Upper lobe of left lung (tissue), 6 donors: Measurements from ENCODE around the gene TMEM240. TPM values are rescaled to one million over a fixed set of nuclear protein-coding genes. Genes with fewer than 3 reads are reported as not detected.
"Not testable (repeated sequence)": the region's sequence is repeated elsewhere in the genome, so short reads cannot be mapped to it uniquely, and the experiment has no call there.

ENCODE experiments used
- ATAC-seq, 2 donors: fragments of 200-7000 bp; cut with Tn5 transposase; one replicate each; pipeline ENCODE4 v1.9.1; 2022; ENCODE audit warnings: mild to moderate bottlenecking in 2 of 2, moderate library complexity in 2 of 2; ENCODE audit not compliant: low FRiP score in 2 of 2
- DNase-seq, 2 donors: peaks; one replicate each; pipeline ENCODE4 v3.0.0-alpha.2; 2019 to 2020
- H3K27ac ChIP-seq, 4 donors: fragments of 200-600 bp; sonication (generic); one replicate each; pipeline ENCODE4 v1.5.1; 2016 to 2019
- H3K27me3 ChIP-seq, 4 donors: fragments of 200-600 bp; sonication (generic); one replicate each; pipeline ENCODE4 v1.5.1; 2017 to 2019
- H3K36me3 ChIP-seq, 4 donors: fragments of 200-600 bp; sonication (generic); one replicate each; pipeline ENCODE4 v1.5.1; 2016 to 2019
- H3K4me1 ChIP-seq, 4 donors: fragments of 200-600 bp; sonication (generic); one replicate each; pipeline ENCODE4 v1.5.1; 2018 to 2019
- H3K4me3 ChIP-seq, 4 donors: fragments of 200-600 bp; sonication (generic); one replicate each; pipeline ENCODE4 v1.5.1; 2017 to 2019; ENCODE audit warnings: mild to moderate bottlenecking in 2 of 4, moderate library complexity in 1 of 4
- H3K9me3 ChIP-seq, 4 donors: fragments of 200-600 bp; sonication (generic); one replicate each; pipeline ENCODE4 v1.5.1; 2018 to 2019
- CTCF ChIP-seq, 6 experiments: fragments of 450-650 bp in 4 of 6; fragments of 200-600 bp in 2 of 6; sonication (generic) in 2 of 6; IDR thresholded peaks; one replicate each; pipeline ENCODE4 v1.5.1; 2016 to 2019; ENCODE audit warnings: antibody characterized with exemption in 6 of 6
- EP300 ChIP-seq, 4 donors: sonication (generic); formaldehyde crosslinking; IDR thresholded peaks; one replicate each; pipeline ENCODE4 v1.5.1; 2017; ENCODE audit warnings: antibody characterized with exemption in 4 of 4, control low read depth in 2 of 4
- POLR2A ChIP-seq, 4 donors: fragments of 450-650 bp; IDR thresholded peaks; one replicate each; pipeline ENCODE4 v1.5.1; 2016 to 2017; ENCODE audit warnings: antibody characterized with exemption in 4 of 4, mild to moderate bottlenecking in 2 of 4
- POLR2AphosphoS5 ChIP-seq, 2 donors: sonication (generic); formaldehyde crosslinking; IDR thresholded peaks; one replicate each; pipeline ENCODE4 v1.5.1; 2017; ENCODE audit warnings: antibody characterized with exemption in 2 of 2
- WGBS, 2 donors: methylation state at CpG; one replicate each; pipeline ENCODE4 v1.1.5; 2017 to 2018; 5-methylcytosine and 5-hydroxymethylcytosine counted together
- total RNA-seq, 6 donors: library from RNA; depleted of rRNA in 4 of 6; stranded (reverse); fragments of >200 nt in 4 of 6; gene quantifications; one replicate each; pipeline versions ENCODE4 v1.1.0 to v1.2.1, GENCODE V29; 2016 to 2021
- donor health status: DM: no; HTN: no; CAD: no; lungs with moderate emphysema.
- donor health status: DM: no; HTN: yes; CAD: no; lungs with severe emphysema.

TMEM240 gene
- total RNA-seq, 6 donors from 2014 or later = 1.8 to 3.6 (median 3.1) TPM; not detected in 1

GRCh38 chr1:1559066-1559465 is 18.6 kb upstream of the TMEM240 start:
- TF ChIP-seq POLR2A (IDR thresholded peaks at IDR 0.05) = no peak
- TF ChIP-seq EP300 (IDR thresholded peaks at IDR 0.05) = no peak
- no peak for TF ChIP-seq POLR2AphosphoS5 (IDR thresholded peaks at IDR 0.05)
- TF ChIP-seq CTCF (IDR thresholded peaks at IDR 0.05) = no peak
- WGBS, 2 donors = 86 to 89% methylated on average over 17 of the region's 17 CpGs
- Histone ChIP-seq H3K36me3 (peaks cover 11 to 53% (median 32%) of the 10 kb centered on the region in 4 donors), H3K27me3 (no peaks in the 10 kb centered on the region), H3K9me3 (no peaks in the 10 kb centered on the region), H3K4me3 (no peak overlapping the region), H3K27ac (no peak overlapping the region), H3K4me1 (peaks cover 0 to 24% (median 4%) of the 10 kb centered on the region in 4 donors)
- ATAC-seq (no peak), DNase-seq (no peak)

- H3K36me3 ChIP-seq = peaks cover 7 to 48% (median 28%) of the 10 kb centered on the region in 4 donors
- WGBS, 2 donors = 76% methylated on average over 4 of the region's 4 CpGs
- H3K27me3 ChIP-seq = no peaks in the 10 kb centered on the region
- no peak overlapping the region for H3K4me3 ChIP-seq
- no peak overlapping the region for H3K27ac ChIP-seq
- ATAC-seq (no peak), DNase-seq (no peak)
- H3K9me3 ChIP-seq = no peaks in the 10 kb centered on the region
- H3K4me1 ChIP-seq = peaks cover 0 to 24% (median 5%) of the 10 kb centered on the region in 4 donors
- no peak for TF ChIP-seq EP300 (IDR thresholded peaks at IDR 0.05)
- no peak for TF ChIP-seq CTCF (IDR thresholded peaks at IDR 0.05)
- TF ChIP-seq POLR2A (IDR thresholded peaks at IDR 0.05) = no peak
- TF ChIP-seq POLR2AphosphoS5 (IDR thresholded peaks at IDR 0.05) = no peak
Measured at GRCh38 chr1:1558591-1558990, 18.2 kb upstream of the TMEM240 start.

DNA sequence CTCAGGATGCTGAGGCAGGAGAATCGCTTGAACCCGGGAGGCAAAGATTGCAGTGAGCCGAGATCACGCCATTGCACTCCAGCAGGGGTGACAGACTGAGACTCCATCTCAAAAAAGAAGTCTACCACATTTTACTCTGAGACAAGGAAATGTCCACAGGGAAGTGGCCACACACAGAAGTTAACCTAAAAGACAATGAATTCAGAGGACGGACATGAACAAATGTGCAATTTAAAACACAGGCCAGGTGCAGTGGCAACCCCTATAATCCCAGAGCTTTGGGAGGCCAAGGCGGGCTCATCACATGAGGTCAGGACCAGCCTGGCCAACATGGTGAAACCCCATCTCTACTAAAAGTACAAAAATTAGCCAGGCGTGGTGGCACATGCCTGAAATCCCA is 17.3 kb upstream of the TMEM240 start:
- Histone ChIP-seq H3K36me3 (peaks cover 7 to 39% (median 21%) of the 10 kb centered on the region in 4 donors), H3K4me1 (peaks cover 0 to 22% (median 4%) of the 10 kb centered on the region in 4 donors)
- 92 to 99% methylated on average over 7 of the region's 7 CpGs for WGBS, 2 donors
- not testable (repeated sequence) for H3K4me3 ChIP-seq, H3K27ac ChIP-seq, DNase-seq, H3K27me3 ChIP-seq, ATAC-seq, H3K9me3 ChIP-seq

DNA sequence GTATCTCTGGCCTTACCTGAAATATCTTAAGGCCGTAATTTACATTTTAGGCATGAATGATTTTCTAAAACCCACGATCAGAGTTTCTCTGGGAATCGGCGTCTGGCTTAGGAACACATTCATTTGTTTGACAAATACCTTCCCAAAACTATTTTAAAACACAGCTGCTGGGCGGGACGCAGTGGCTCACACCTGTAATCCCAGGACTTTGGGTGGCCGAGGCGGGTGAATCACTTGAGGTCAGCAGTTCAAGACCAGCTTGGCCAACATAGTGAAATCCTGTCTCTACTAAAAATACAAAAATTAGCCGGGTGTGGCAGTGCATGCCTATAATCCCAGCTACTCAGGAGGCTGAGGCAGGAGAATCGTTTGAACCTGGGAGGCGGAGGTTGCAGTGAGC is 16.5 kb upstream of the TMEM240 start:
- H3K27me3 ChIP-seq, H3K4me3 ChIP-seq, H3K9me3 ChIP-seq, H3K27ac ChIP-seq, DNase-seq, ATAC-seq: not testable (repeated sequence)
- peaks cover 6 to 32% (median 15%) of the 10 kb centered on the region in 4 donors for H3K36me3 ChIP-seq
- H3K4me1 ChIP-seq = peaks cover 0 to 18% (median 3%) of the 10 kb centered on the region in 4 donors
- WGBS, 2 donors = 95 to 96% methylated on average over 11 of the region's 11 CpGs

- TF ChIP-seq EP300 (IDR thresholded peaks at IDR 0.05) (no peak), POLR2A (IDR thresholded peaks at IDR 0.05) (no peak), CTCF (IDR thresholded peaks at IDR 0.05) (no peak), POLR2AphosphoS5 (IDR thresholded peaks at IDR 0.05) (no peak)
- peaks cover 0 to 13% (median 3%) of the 10 kb centered on the region in 4 donors for H3K4me1 ChIP-seq
- no peaks in the 10 kb centered on the region for H3K9me3 ChIP-seq
- no peak overlapping the region for H3K27ac ChIP-seq
- ATAC-seq = no peak
- no peak for DNase-seq
- peaks cover 2 to 27% (median 10%) of the 10 kb centered on the region in 4 donors for H3K36me3 ChIP-seq
- no peak overlapping the region for H3K4me3 ChIP-seq
- 88% methylated on average over 2 to 6 of the region's 6 CpGs for WGBS, 2 donors
- no peaks in the 10 kb centered on the region for H3K27me3 ChIP-seq
Measured at GRCh38 chr1:1556505-1556904, 16.1 kb upstream of the TMEM240 start.
